ENCODE measurements around the gene MT2A. TPM values are rescaled to one million over a fixed set of nuclear protein-coding genes. Genes with fewer than 3 reads are reported as not detected.

Gene MT2A
- total and polyA plus RNA-seq, 2 experiments from 2014 or later = 70.3 to 1,143 TPM

- no peak overlapping the region for H2AFZ ChIP-seq
- no peak for TF ChIP-seq EZH2phosphoT487 (IDR thresholded peaks at IDR 0.05; ENCODE audit: low read depth, severe bottlenecking, unreplicated experiment)
- no peak for TF ChIP-seq CTCF (IDR thresholded peaks at IDR 0.05; ENCODE audit: poor library complexity)
- TF ChIP-seq EZH2 (IDR thresholded peaks at IDR 0.05; ENCODE audit: borderline replicate concordance) = no peak
- no peak overlapping the region for H3K27ac ChIP-seq
- H3K36me3 ChIP-seq (replicated peaks; ENCODE audit: insufficient read depth, low read depth) = no peaks in the 10 kb centered on the region
- no peak for DNase-seq (ENCODE audit: low spot score)
- peaks cover 3% of the 10 kb centered on the region for H3K4me1 ChIP-seq (ENCODE audit: insufficient read depth)
- no peaks in the 10 kb centered on the region for H4K20me1 ChIP-seq (ENCODE audit: insufficient read depth, poor library complexity, severe bottlenecking)
- H3K9me2 ChIP-seq (replicated peaks; ENCODE audit: insufficient read depth) = no peaks in the 10 kb centered on the region
- no peak overlapping the region for H3K4me3 ChIP-seq
- H3K4me2 ChIP-seq = peak overlapping the region; percentile 81
- H3K9me3 ChIP-seq (ENCODE audit: low read depth) = no peaks in the 10 kb centered on the region
- peaks cover 45% of the 10 kb centered on the region for H3K27me3 ChIP-seq
- WGBS (ENCODE audit: low lambda C conversion rate, missing lambda C conversion rate) = 50% methylated on average over 9 of the region's 9 CpGs
- H3K79me2 ChIP-seq = no peaks in the 10 kb centered on the region
Observed at GRCh38 chr16:56588781-56589140, 19.6 kb upstream of the MT2A start.

- Histone ChIP-seq H3K9me2 (replicated peaks; ENCODE audit: insufficient read depth) (no peaks in the 10 kb centered on the region), H4K20me1 (ENCODE audit: insufficient read depth, poor library complexity, severe bottlenecking) (no peaks in the 10 kb centered on the region), H3K27me3 (peaks cover 45% of the 10 kb centered on the region), H3K4me1 (ENCODE audit: insufficient read depth) (peaks cover 3% of the 10 kb centered on the region), H3K9me3 (ENCODE audit: low read depth) (no peaks in the 10 kb centered on the region), H3K79me2 (no peaks in the 10 kb centered on the region), H3K36me3 (replicated peaks; ENCODE audit: insufficient read depth, low read depth) (no peaks in the 10 kb centered on the region), H3K4me3 (no peak within 1 kb of the TSS), H3K27ac (no peak within 1 kb of the TSS), H3K4me2 (peak within 1 kb of the TSS; percentile 81), H2AFZ (no peak within 1 kb of the TSS)
- TF ChIP-seq EZH2 (IDR thresholded peaks at IDR 0.05; ENCODE audit: borderline replicate concordance) (peak; percentile 90), CTCF (IDR thresholded peaks at IDR 0.05; ENCODE audit: poor library complexity) (no peak)
- peak; percentile 34 for DNase-seq (ENCODE audit: low spot score)
- 14% methylated on average over 59 of the region's 87 CpGs for WGBS (ENCODE audit: low lambda C conversion rate, missing lambda C conversion rate)
Observed at GRCh38 chr16:56589141-56590039, 19.0 kb upstream of the MT2A start, which contains the start of gene MT3. Gene MT3 (plus strand): TSS chr16:56589528. CDS start chr16:56589591, 63 bp downstream.

GRCh38 chr16:56591377-56592060, 16.9 kb upstream of the MT2A start:
- H3K9me2 ChIP-seq (replicated peaks; ENCODE audit: insufficient read depth) = no peaks in the 10 kb centered on the region
- H3K79me2 ChIP-seq = no peaks in the 10 kb centered on the region
- H3K9me3 ChIP-seq (ENCODE audit: low read depth) = no peaks in the 10 kb centered on the region
- H3K36me3 ChIP-seq (replicated peaks; ENCODE audit: insufficient read depth, low read depth) = no peaks in the 10 kb centered on the region
- no peaks in the 10 kb centered on the region for H4K20me1 ChIP-seq (ENCODE audit: insufficient read depth, poor library complexity, severe bottlenecking)
- WGBS (ENCODE audit: low lambda C conversion rate, missing lambda C conversion rate) = 61% methylated on average over 4 of the region's 4 CpGs
- H3K4me3 ChIP-seq = no peak overlapping the region
- H3K27ac ChIP-seq = no peak overlapping the region
- TF ChIP-seq CTCF (IDR thresholded peaks at IDR 0.05; ENCODE audit: poor library complexity) = no peak
- TF ChIP-seq EZH2phosphoT487 (IDR thresholded peaks at IDR 0.05; ENCODE audit: low read depth, severe bottlenecking, unreplicated experiment) = no peak
- TF ChIP-seq EZH2 (IDR thresholded peaks at IDR 0.05; ENCODE audit: borderline replicate concordance) = no peak
- H2AFZ ChIP-seq = no peak overlapping the region
- H3K4me1 ChIP-seq (ENCODE audit: insufficient read depth) = peaks cover 3% of the 10 kb centered on the region
- no peak overlapping the region for H3K4me2 ChIP-seq
- H3K27me3 ChIP-seq = peaks cover 43% of the 10 kb centered on the region
- no peak for DNase-seq (ENCODE audit: low spot score)
